T-cell (primary cell): Measurements from ENCODE around the gene PTPRA. TPM values are rescaled to one million over a fixed set of nuclear protein-coding genes. Genes with fewer than 3 reads are reported as not detected.

ENCODE experiments used
- ATAC-seq, 4 experiments: fragments of 200-7000 bp in 3 of 4; fragments of 150-1000 bp in 1 of 4; cut with Tn5 transposase; replicated peaks in 1 of 4; 1 replicate in 3 of 4; 2 replicates in 1 of 4; pipeline ENCODE4 v1.10.0; 2021; ENCODE audit warnings: moderate library complexity in 3 of 4, mild to moderate bottlenecking in 2 of 4, moderate number of reproducible peaks in 1 of 4
- CTCF ChIA-PET, 2 donors: fragments of 300-600 bp; sonication (Branson Sonifier 250); formaldehyde crosslinking; loops; one replicate each; lab custom pipeline; 2022; ENCODE audit warnings: antibody characterized with exemption in 2 of 2; lab: Charles Lee
- POLR2A ChIA-PET, 2 donors: fragments of 300-600 bp; sonication (Branson Sonifier 250); formaldehyde crosslinking; loops; one replicate each; lab custom pipeline; 2022; ENCODE audit warnings: antibody characterized with exemption in 2 of 2; lab: Charles Lee
- DNase-seq, 35 experiments: peaks; one replicate each; pipeline versions ENCODE4 v3.0.0 to v3.0.0-alpha.2; 2013 to 2023
- H3K27ac ChIP-seq: one replicate; pipeline ENCODE4 v1.5.1; 2013; ENCODE audit warnings: low read length
- H3K27me3 ChIP-seq, 2 experiments: replicated peaks in 1 of 2; 1 replicate in 1 of 2; 2 replicates in 1 of 2; pipeline versions ENCODE4 v1.6.1 to v1.7.0; 2013; ENCODE audit warnings: low read length in 1 of 2, mixed read lengths in 1 of 2; ENCODE audit not compliant: control insufficient read depth in 2 of 2, insufficient read depth in 2 of 2; ENCODE audit errors: extremely low read depth in 1 of 2
- H3K36me3 ChIP-seq, 2 donors: 1 replicate in 1 of 2; 2 replicates in 1 of 2; pipeline versions ENCODE4 v1.6.1 to v1.7.0; 2013; ENCODE audit warnings: low read length in 1 of 2; ENCODE audit not compliant: control insufficient read depth in 2 of 2, insufficient read depth in 1 of 2; ENCODE audit errors: extremely low read depth in 1 of 2
- H3K4me1 ChIP-seq, 2 experiments: 1 replicate in 1 of 2; 2 replicates in 1 of 2; pipeline versions ENCODE4 v1.6.1 to v1.7.0; 2013; ENCODE audit warnings: low read length in 2 of 2, mixed read lengths in 1 of 2; ENCODE audit not compliant: insufficient read depth in 2 of 2, control insufficient read depth in 1 of 2; ENCODE audit errors: extremely low read depth in 1 of 2
- H3K4me3 ChIP-seq, 2 donors: 1 replicate in 1 of 2; 2 replicates in 1 of 2; pipeline versions ENCODE4 v1.5.1 to v1.7.0; 2013; ENCODE audit warnings: mild to moderate bottlenecking in 2 of 2, low read length in 1 of 2, moderate library complexity in 1 of 2; ENCODE audit not compliant: control insufficient read depth in 1 of 2; ENCODE audit errors: extremely low read depth in 1 of 2
- H3K9me3 ChIP-seq: 2 replicates; pipeline ENCODE4 v1.7.0; 2013
- H3K27ac Mint-ChIP-seq, 2 donors: one replicate each; pipeline ENCODE4 v1.8.0; 2020 to 2021; ENCODE audit warnings: mild to moderate bottlenecking in 2 of 2, mixed read lengths in 2 of 2
- H3K27me3 Mint-ChIP-seq, 2 donors: one replicate each; pipeline ENCODE4 v1.8.0; 2021 to 2022; ENCODE audit warnings: mixed read lengths in 2 of 2
- H3K36me3 Mint-ChIP-seq: one replicate; pipeline ENCODE4 v1.8.0; 2021; ENCODE audit warnings: mixed read lengths
- H3K4me1 Mint-ChIP-seq, 3 donors: one replicate each; pipeline ENCODE4 v1.8.0; 2020 to 2022; ENCODE audit warnings: mixed read lengths in 3 of 3, mild to moderate bottlenecking in 1 of 3
- H3K4me3 Mint-ChIP-seq, 3 donors: one replicate each; pipeline ENCODE4 v1.8.0; 2020 to 2022; ENCODE audit warnings: mild to moderate bottlenecking in 3 of 3, mixed read lengths in 3 of 3, moderate library complexity in 3 of 3
- H3K9me3 Mint-ChIP-seq, 3 donors: one replicate each; pipeline ENCODE4 v1.8.0; 2020 to 2022; ENCODE audit warnings: mixed read lengths in 3 of 3
- WGBS: methylation state at CpG from one replicate; pipeline ENCODE4 v1.1.5; 2013; ENCODE audit warnings: missing lambda C conversion rate; ENCODE audit not compliant: insufficient coverage; 5-methylcytosine and 5-hydroxymethylcytosine counted together
- total RNA-seq, 35 experiments: library from RNA in 6 of 35; stranded (reverse) in 6 of 35; fragments of 120-200 nt in 1 of 35; gene quantifications; one replicate each; pipeline versions ENCODE4 v1.2.1 to v1.2.4 and lab custom pipeline; 2013 to 2026

Gene PTPRA
- total RNA-seq, 5 donors from 2014 or later (not counting 1 experiment from before 2014, with no cell fraction given): 66.2 to 98.6 (median 71.5) TPM

GRCh38 chr20:2846698-2847097 lies 26.6 kb upstream of the PTPRA start:
- Mint-ChIP-seq H3K36me3 (peaks cover 7% of the 10 kb centered on the region), H3K27me3 (no peaks in the 10 kb centered on the region), H3K4me3 (no peak overlapping the region), H3K9me3 (no peaks in the 10 kb centered on the region), H3K4me1 (peaks cover 27 to 29% (median 28%) of the 10 kb centered on the region in 3 donors), H3K27ac (no peak overlapping the region)
- H3K9me3 ChIP-seq: no peaks in the 10 kb centered on the region
- H3K36me3 ChIP-seq: peaks cover 3 to 5% of the 10 kb centered on the region in 2 donors
- no peak overlapping the region for H3K27ac ChIP-seq
- DNase-seq (no peak), ATAC-seq (no peak)
- peaks cover 0 to 5% of the 10 kb centered on the region in 2 experiments for H3K4me1 ChIP-seq
- H3K27me3 ChIP-seq: no peaks in the 10 kb centered on the region
- 97% methylated on average over 5 of the region's 5 CpGs for WGBS
- no peak overlapping the region for H3K4me3 ChIP-seq
- POLR2A ChIA-PET: no interaction called here
- CTCF ChIA-PET: no interaction called here

GRCh38 chr20:2847802-2848201 lies 25.5 kb upstream of the PTPRA start:
- H3K4me3 Mint-ChIP-seq: no peak overlapping the region
- H3K27ac Mint-ChIP-seq: peak overlapping the region in 1 of 2 donors; percentile 49
- WGBS: 100% methylated on average over 4 of the region's 4 CpGs
- H3K4me3 ChIP-seq: no peak overlapping the region
- POLR2A ChIA-PET: no interaction called here
- no peaks in the 10 kb centered on the region for H3K9me3 ChIP-seq
- no peak for ATAC-seq
- peaks cover 38 to 39% (median 39%) of the 10 kb centered on the region in 3 donors for H3K4me1 Mint-ChIP-seq
- H3K9me3 Mint-ChIP-seq: no peaks in the 10 kb centered on the region
- H3K36me3 ChIP-seq: peaks cover 3 to 5% of the 10 kb centered on the region in 2 donors
- H3K27me3 ChIP-seq: no peaks in the 10 kb centered on the region
- no peaks in the 10 kb centered on the region for H3K27me3 Mint-ChIP-seq
- DNase-seq: no peak
- H3K36me3 Mint-ChIP-seq: peaks cover 7% of the 10 kb centered on the region
- no peak overlapping the region for H3K27ac ChIP-seq
- peaks cover 4 to 9% of the 10 kb centered on the region in 2 experiments for H3K4me1 ChIP-seq
- CTCF ChIA-PET: no interaction called here

GRCh38 chr20:2849529-2849928 lies 23.8 kb upstream of the PTPRA start:
- Mint-ChIP-seq H3K27me3 (no peaks in the 10 kb centered on the region), H3K4me1 (peaks cover 28 to 40% (median 29%) of the 10 kb centered on the region in 3 donors), H3K9me3 (no peaks in the 10 kb centered on the region), H3K4me3 (no peak overlapping the region), H3K36me3 (peaks cover 7% of the 10 kb centered on the region), H3K27ac (no peak overlapping the region)
- ChIA-PET POLR2A (no interaction called here), CTCF (no interaction called here)
- DNase-seq (no peak), ATAC-seq (no peak)
- H3K9me3 ChIP-seq: no peaks in the 10 kb centered on the region
- H3K27me3 ChIP-seq: no peaks in the 10 kb centered on the region
- no peak overlapping the region for H3K4me3 ChIP-seq
- 100% methylated on average over 1 of the region's 4 CpGs for WGBS
- H3K4me1 ChIP-seq: peaks cover 4 to 15% of the 10 kb centered on the region in 2 experiments
- no peak overlapping the region for H3K27ac ChIP-seq
- peaks cover 3 to 5% of the 10 kb centered on the region in 2 donors for H3K36me3 ChIP-seq

GRCh38 chr20:2851086-2851485 lies 22.2 kb upstream of the PTPRA start:
- H3K4me3 Mint-ChIP-seq: peak overlapping the region in 1 of 3 donors; percentile 56
- Histone ChIP-seq H3K9me3 (no peaks in the 10 kb centered on the region), H3K27ac (no peak overlapping the region), H3K4me1 (peaks cover 4 to 15% of the 10 kb centered on the region in 2 experiments), H3K4me3 (no peak overlapping the region), H3K36me3 (peaks cover 3% of the 10 kb centered on the region in 2 donors), H3K27me3 (no peaks in the 10 kb centered on the region)
- no peak overlapping the region for H3K27ac Mint-ChIP-seq
- H3K9me3 Mint-ChIP-seq: no peaks in the 10 kb centered on the region
- 85% methylated on average over 6 of the region's 10 CpGs for WGBS
- peaks cover 7% of the 10 kb centered on the region for H3K36me3 Mint-ChIP-seq
- DNase-seq: peak in 1 of 35 experiments; percentile 21
- ChIA-PET CTCF (interaction anchor here in 1 of 2 donors (0.6 to 1.4 kb wide), 2 partner anchors 20 to 150 kb away, joined by 5 to 6 read pairs; no protein-coding TSS in a partner anchor), POLR2A (no interaction called here)
- no peaks in the 10 kb centered on the region for H3K27me3 Mint-ChIP-seq
- no peak for ATAC-seq
- H3K4me1 Mint-ChIP-seq: peaks cover 20 to 32% (median 22%) of the 10 kb centered on the region in 3 donors

- WGBS: 100% methylated on average over 1 of the region's 2 CpGs
- Histone ChIP-seq H3K27me3 (no peaks in the 10 kb centered on the region), H3K4me1 (peaks cover 0 to 3% of the 10 kb centered on the region in 2 experiments), H3K4me3 (no peak overlapping the region), H3K27ac (no peak overlapping the region), H3K36me3 (peaks cover 4 to 26% of the 10 kb centered on the region in 2 donors), H3K9me3 (no peaks in the 10 kb centered on the region)
- ChIA-PET CTCF (no interaction called here), POLR2A (no interaction called here)
- DNase-seq: no peak
- Mint-ChIP-seq H3K27me3 (no peaks in the 10 kb centered on the region), H3K36me3 (peaks cover 17% of the 10 kb centered on the region), H3K9me3 (no peaks in the 10 kb centered on the region), H3K27ac (no peak overlapping the region), H3K4me3 (no peak overlapping the region), H3K4me1 (peaks cover 0 to 4% (median 0%) of the 10 kb centered on the region in 3 donors)
- no peak for ATAC-seq
Measured at GRCh38 chr20:2858591-2858990, 14.7 kb upstream of the PTPRA start.

GRCh38 chr20:2859330-2860121 lies 13.8 kb upstream of the PTPRA start:
- no peaks in the 10 kb centered on the region for H3K9me3 Mint-ChIP-seq
- no peaks in the 10 kb centered on the region for H3K27me3 ChIP-seq
- H3K4me3 Mint-ChIP-seq: no peak overlapping the region
- peaks cover 17% of the 10 kb centered on the region for H3K36me3 Mint-ChIP-seq
- ChIA-PET POLR2A (no interaction called here), CTCF (interaction anchor here in 1 of 2 donors (0.6 kb wide), 2 partner anchors 256 to 364 kb away, joined by 3 to 8 read pairs; no protein-coding TSS in a partner anchor)
- no peak overlapping the region for H3K4me3 ChIP-seq
- 94% methylated on average over 3 of the region's 4 CpGs for WGBS
- ATAC-seq (no peak), DNase-seq (no peak)
- no peak overlapping the region for H3K27ac Mint-ChIP-seq
- H3K27me3 Mint-ChIP-seq: no peaks in the 10 kb centered on the region
- peaks cover 0 to 10% of the 10 kb centered on the region in 2 experiments for H3K4me1 ChIP-seq
- peaks cover 0 to 5% (median 2%) of the 10 kb centered on the region in 3 donors for H3K4me1 Mint-ChIP-seq
- no peaks in the 10 kb centered on the region for H3K9me3 ChIP-seq
- no peak overlapping the region for H3K27ac ChIP-seq
- peaks cover 4 to 35% of the 10 kb centered on the region in 2 donors for H3K36me3 ChIP-seq
